HepG2 (cell line): ENCODE results near the gene NEUROD6.

Source experiments
- FOXM1 ChIP-seq: sonication (generic); formaldehyde crosslinking; IDR thresholded peaks from 2 replicates; pipeline ENCODE4 v1.5.0; 2020; ENCODE audit warnings: missing genetic modification reagents
- NFKB2 ChIP-seq: sonication (generic); formaldehyde crosslinking; IDR thresholded peaks from 2 replicates; pipeline ENCODE4 v1.4.0; 2020; ENCODE audit warnings: missing genetic modification reagents, borderline replicate concordance
- RFX5 ChIP-seq: IDR thresholded peaks from 2 replicates; pipeline ENCODE4 v1.6.1; 2011; ENCODE audit warnings: low read depth, low read length, improper control_type of control experiment
- SIN3A ChIP-seq: IDR thresholded peaks from 2 replicates; pipeline ENCODE4 v1.6.1; 2011; ENCODE audit warnings: low read depth, mild to moderate bottlenecking, control low read depth, low read length, borderline replicate concordance
- SMARCE1 ChIP-seq: fragments of 450-650 bp; IDR thresholded peaks from 2 replicates; pipeline ENCODE4 v1.6.1; 2017; ENCODE audit warnings: borderline replicate concordance
- ZNF160 ChIP-seq: sonication (generic); formaldehyde crosslinking; IDR thresholded peaks from 2 replicates; pipeline ENCODE4 v1.8.0; 2022; ENCODE audit warnings: mild to moderate bottlenecking, inconsistent platforms, missing genetic modification reagents
- ZNF205 ChIP-seq: IDR thresholded peaks from 2 replicates; pipeline ENCODE4 v1.6.1; 2018; ENCODE audit warnings: missing biosample characterization, missing genetic modification reagents
- TF ChIP-seq, protein P1 (sequence below), 2 experiments: sonication (generic) in 1 of 2; formaldehyde crosslinking in 1 of 2; IDR thresholded peaks; 2 replicates each; pipeline versions ENCODE4 v1.4.0 to v1.6.1; 2018 to 2020; ENCODE audit warnings: missing genetic modification reagents in 2 of 2, borderline replicate concordance in 1 of 2, low read depth in 1 of 2, mild to moderate bottlenecking in 1 of 2, missing biosample characterization in 1 of 2

DNA sequence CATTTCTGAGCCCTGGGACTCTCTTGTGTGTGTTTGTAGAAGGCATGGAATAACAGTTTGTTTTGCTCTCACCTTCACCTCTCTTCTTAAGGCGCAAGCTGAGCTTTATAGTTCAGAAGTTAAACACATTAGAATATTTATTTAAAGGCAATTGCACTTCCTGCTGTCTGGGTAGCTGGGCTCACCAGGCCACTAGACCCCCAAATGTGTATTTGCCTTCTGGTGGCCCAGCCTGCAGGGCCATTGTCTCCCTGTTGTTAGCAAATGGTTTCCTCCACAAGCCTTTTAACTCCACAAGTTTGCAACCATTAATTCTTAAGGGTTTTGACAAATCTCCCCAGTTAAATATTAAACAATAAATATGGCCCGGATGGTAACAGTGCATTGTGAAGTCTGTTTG lies 31.1 kb upstream of the NEUROD6 start:
- no peak for TF ChIP-seq ZNF160 (CRISPR knock-in tag)
- TF ChIP-seq SIN3A = no peak
- no peak for TF ChIP-seq SMARCE1
- TF ChIP-seq NFKB2 (CRISPR knock-in tag) = no peak
- TF ChIP-seq ZNF205 (CRISPR knock-in tag) = no peak
- no peak for TF ChIP-seq FOXM1 (CRISPR knock-in tag)
- TF ChIP-seq RFX5 = no peak
- TF ChIP-seq, protein P1, sequence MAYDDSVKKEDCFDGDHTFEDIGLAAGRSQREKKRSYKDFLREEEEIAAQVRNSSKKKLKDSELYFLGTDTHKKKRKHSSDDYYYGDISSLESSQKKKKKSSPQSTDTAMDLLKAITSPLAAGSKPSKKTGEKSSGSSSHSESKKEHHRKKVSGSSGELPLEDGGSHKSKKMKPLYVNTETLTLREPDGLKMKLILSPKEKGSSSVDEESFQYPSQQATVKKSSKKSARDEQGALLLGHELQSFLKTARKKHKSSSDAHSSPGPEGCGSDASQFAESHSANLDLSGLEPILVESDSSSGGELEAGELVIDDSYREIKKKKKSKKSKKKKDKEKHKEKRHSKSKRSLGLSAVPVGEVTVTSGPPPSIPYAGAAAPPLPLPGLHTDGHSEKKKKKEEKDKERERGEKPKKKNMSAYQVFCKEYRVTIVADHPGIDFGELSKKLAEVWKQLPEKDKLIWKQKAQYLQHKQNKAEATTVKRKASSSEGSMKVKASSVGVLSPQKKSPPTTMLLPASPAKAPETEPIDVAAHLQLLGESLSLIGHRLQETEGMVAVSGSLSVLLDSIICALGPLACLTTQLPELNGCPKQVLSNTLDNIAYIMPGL (CRISPR knock-in tag; IDR thresholded peaks at IDR 0.05; ENCODE audit: borderline replicate concordance in 1 of 2, low read depth in 1 of 2) = no peak
